HCT116 (cell line): ENCODE results near the gene CNTNAP5.

Experiments
- CEBPB ChIP-seq: IDR thresholded peaks from 2 replicates; pipeline ENCODE4 v1.6.1; 2012; ENCODE audit warnings: low read depth
- CTCF ChIP-seq, 3 experiments: fragments of 200-600 bp in 1 of 3; sonication (generic) in 1 of 3; IDR thresholded peaks in 2 of 3; conservative IDR thresholded peaks in 1 of 3; 2 replicates each; pipeline ENCODE4 v1.5.1; 2012 to 2017; ENCODE audit warnings: low read depth in 2 of 3, low read length in 2 of 3, antibody characterized with exemption in 1 of 3, borderline replicate concordance in 1 of 3, control low read depth in 1 of 3, mild to moderate bottlenecking in 1 of 3, mixed read lengths in 1 of 3, mixed run types in 1 of 3, moderate library complexity in 1 of 3; ENCODE audit not compliant: insufficient read depth in 1 of 3
- RAD21 ChIP-seq: IDR thresholded peaks from 2 replicates; pipeline ENCODE4 v1.6.1; 2012; ENCODE audit warnings: low read depth, mild to moderate bottlenecking
- SP1 ChIP-seq: IDR thresholded peaks from 2 replicates; pipeline ENCODE4 v1.6.1; 2012; ENCODE audit warnings: low read depth
- ZFX ChIP-seq: fragments of 450-650 bp; IDR thresholded peaks from 2 replicates; pipeline ENCODE4 v1.6.1; 2017

- TF ChIP-seq CTCF (IDR thresholded peaks at IDR 0.05 in 2 of 3, conservative IDR thresholded peaks at IDR 0.05 in 1 of 3; ENCODE audit: borderline replicate concordance in 1 of 3, insufficient read depth in 1 of 3, low read depth in 2 of 3, low read length in 2 of 3) (no peak), CEBPB (no peak), ZFX (no peak), RAD21 (no peak), SP1 (no peak)
These were observed 535.6 kb downstream of the CNTNAP5 start for GRCh38 chr2:124560592-124561112.
